PC-9 (cell line): Measurements from ENCODE around the gene URB2. TPM values are rescaled to one million over a fixed set of nuclear protein-coding genes. Genes with fewer than 3 reads are reported as not detected.

Experiments
- BruUV-seq: library from RNA; stranded (reverse); fragments of 400-500 nt; replicated peaks from 2 replicates; lab custom pipeline; 2021; lab: Mats Ljungman, UMichigan
- CTCF ChIA-PET: fragments of 300-600 bp; sonication (Branson Sonifier 250); formaldehyde crosslinking; loops from one replicate; lab custom pipeline; 2022; ENCODE audit warnings: antibody characterized with exemption; lab: Charles Lee
- POLR2A ChIA-PET: fragments of 300-600 bp; sonication (Branson Sonifier 250); formaldehyde crosslinking; loops from one replicate; lab custom pipeline; 2022; ENCODE audit warnings: antibody characterized with exemption; ENCODE audit not compliant: unreplicated experiment; lab: Charles Lee
- DNase-seq, 2 experiments: peaks; one replicate each; pipeline versions ENCODE4 v3.0.0 to v3.0.0-alpha.2; 2015 to 2022; ENCODE audit warnings: mixed read lengths in 1 of 2
- H2AFZ ChIP-seq: fragments of 200-600 bp; sonication (generic); 2 replicates; pipeline ENCODE4 v1.8.1; 2017; ENCODE audit warnings: antibody characterized with exemption
- H3F3A ChIP-seq: fragments of 200-600 bp; sonication (generic); 2 replicates; pipeline ENCODE4 v1.8.1; 2017; ENCODE audit warnings: antibody characterized with exemption, mild to moderate bottlenecking, low read depth; ENCODE audit not compliant: insufficient read depth
- H3K27ac ChIP-seq: fragments of 200-600 bp; sonication (generic); 2 replicates; pipeline ENCODE4 v1.6.1; 2016; ENCODE audit warnings: mixed run types
- H3K27me3 ChIP-seq: fragments of 200-600 bp; sonication (generic); 2 replicates; pipeline ENCODE4 v1.6.1; 2016; ENCODE audit warnings: low read depth, mixed run types; ENCODE audit not compliant: insufficient read depth
- H3K36me3 ChIP-seq: fragments of 200-600 bp; sonication (generic); 2 replicates; pipeline ENCODE4 v1.6.1; 2016; ENCODE audit warnings: low read depth, mixed run types
- H3K4me1 ChIP-seq: fragments of 200-600 bp; sonication (generic); replicated peaks from 2 replicates; pipeline ENCODE4 v1.6.1; 2016; ENCODE audit warnings: mixed run types; ENCODE audit not compliant: insufficient read depth
- H3K4me2 ChIP-seq: fragments of 200-600 bp; sonication (generic); 2 replicates; pipeline ENCODE4 v1.6.1; 2017; ENCODE audit warnings: mixed run types
- H3K4me3 ChIP-seq: fragments of 200-600 bp; sonication (generic); 2 replicates; pipeline ENCODE4 v1.6.1; 2016; ENCODE audit warnings: mixed run types
- H3K79me2 ChIP-seq: fragments of 200-600 bp; sonication (generic); 2 replicates; pipeline ENCODE4 v1.6.1; 2017; ENCODE audit warnings: low read depth, mixed run types
- H3K9me2 ChIP-seq: fragments of 200-600 bp; sonication (generic); 2 replicates; pipeline ENCODE4 v1.8.1; 2017; ENCODE audit warnings: mild to moderate bottlenecking; ENCODE audit not compliant: insufficient read depth
- H3K9me3 ChIP-seq: fragments of 200-600 bp; sonication (generic); 2 replicates; pipeline ENCODE4 v1.8.1; 2016; ENCODE audit warnings: low read depth; ENCODE audit not compliant: insufficient read depth
- H4K20me1 ChIP-seq: fragments of 200-600 bp; sonication (generic); 2 replicates; pipeline ENCODE4 v1.8.1; 2017; ENCODE audit not compliant: insufficient read depth
- CTCF ChIP-seq: fragments of 200-600 bp; sonication (generic); conservative IDR thresholded peaks from 2 replicates; pipeline ENCODE4 v1.6.1; 2017; ENCODE audit warnings: mixed run types, antibody characterized with exemption, mild to moderate bottlenecking, moderate library complexity
- EZH2 ChIP-seq: fragments of 200-600 bp; sonication (generic); IDR thresholded peaks from 2 replicates; pipeline ENCODE4 v1.8.0; 2017; ENCODE audit warnings: antibody characterized with exemption, low read depth
- intact Hi-C: fragments of 100-400 bp; cut with micrococcal nuclease; formaldehyde crosslinking; loops from one replicate; pipeline ENCODE4 v1.10.0; 2022; ENCODE audit not compliant: unreplicated experiment
- total RNA-seq: library from RNA; stranded (reverse); gene quantifications from 2 replicates; pipeline ENCODE4 v1.2.3, GENCODE V29; 2021

URB2 gene
- total RNA-seq, 1 experiment from 2014 or later: 6.6 TPM

GRCh38 chr1:229672246-229672645, 46.2 kb downstream of the URB2 start:
- ChIA-PET POLR2A (interaction anchor here (0.7 kb wide), 1 partner anchor 315 kb away, joined by 8 read pairs; no protein-coding TSS in a partner anchor), CTCF (no interaction called here)
- Histone ChIP-seq H4K20me1 (no peaks in the 10 kb centered on the region), H3K9me3 (no peaks in the 10 kb centered on the region), H3K4me3 (no peak overlapping the region), H3K9me2 (no peaks in the 10 kb centered on the region), H3K36me3 (no peaks in the 10 kb centered on the region), H3K79me2 (no peaks in the 10 kb centered on the region), H3K27ac (no peak overlapping the region), H3K27me3 (no peaks in the 10 kb centered on the region), H2AFZ (no peak overlapping the region), H3K4me2 (no peak overlapping the region), H3K4me1 (no peaks in the 10 kb centered on the region), H3F3A (no peaks in the 10 kb centered on the region)
- TF ChIP-seq EZH2 (no peak), CTCF (no peak)
- intact Hi-C loops: no loop called here
- BruUV-seq: no TSS peak
- DNase-seq: no peak

- H2AFZ ChIP-seq: no peak overlapping the region
- no peak overlapping the region for H3K4me3 ChIP-seq
- no TSS peak for BruUV-seq
- H3K27ac ChIP-seq: no peak overlapping the region
- no peaks in the 10 kb centered on the region for H3K27me3 ChIP-seq
- H3K9me2 ChIP-seq: no peaks in the 10 kb centered on the region
- H3K4me2 ChIP-seq: no peak overlapping the region
- no peaks in the 10 kb centered on the region for H3K4me1 ChIP-seq
- TF ChIP-seq CTCF (no peak), EZH2 (no peak)
- CTCF ChIA-PET: no interaction called here
- no peaks in the 10 kb centered on the region for H3F3A ChIP-seq
- intact Hi-C loops: no loop called here
- H3K36me3 ChIP-seq: no peaks in the 10 kb centered on the region
- no peak for DNase-seq
- H3K9me3 ChIP-seq: no peaks in the 10 kb centered on the region
- H4K20me1 ChIP-seq: no peaks in the 10 kb centered on the region
- POLR2A ChIA-PET: interaction anchor here (1.0 kb wide), 1 partner anchor 445 kb away, joined by 3 read pairs; no protein-coding TSS in a partner anchor
- no peaks in the 10 kb centered on the region for H3K79me2 ChIP-seq
Observed at GRCh38 chr1:229674042-229674441, 48.0 kb downstream of the URB2 start.

GRCh38 chr1:229675396-229675795, 49.3 kb downstream of the URB2 start:
- ChIA-PET POLR2A (no interaction called here), CTCF (no interaction called here)
- Histone ChIP-seq H3K27me3 (no peaks in the 10 kb centered on the region), H3K9me2 (no peaks in the 10 kb centered on the region), H4K20me1 (no peaks in the 10 kb centered on the region), H3K9me3 (no peaks in the 10 kb centered on the region), H2AFZ (no peak overlapping the region), H3F3A (no peaks in the 10 kb centered on the region), H3K79me2 (no peaks in the 10 kb centered on the region), H3K4me1 (no peaks in the 10 kb centered on the region), H3K27ac (no peak overlapping the region), H3K4me3 (no peak overlapping the region), H3K36me3 (no peaks in the 10 kb centered on the region), H3K4me2 (no peak overlapping the region)
- no peak for DNase-seq
- intact Hi-C loops: no loop called here
- BruUV-seq: no TSS peak
- no peak for TF ChIP-seq EZH2
- no peak for TF ChIP-seq CTCF
